Psoas muscle (tissue), 8 donors: Measurements from ENCODE around the gene KRT86. TPM values are rescaled to one million over a fixed set of nuclear protein-coding genes. Genes with fewer than 3 reads are reported as not detected.

Source experiments
- ATAC-seq, 4 donors: fragments of 200-7000 bp; cut with Tn5 transposase; one replicate each; pipeline ENCODE4 v1.9.1; 2020; ENCODE audit warnings: moderate library complexity in 3 of 4, mild to moderate bottlenecking in 2 of 4
- DNase-seq, 2 donors: peaks; one replicate each; pipeline ENCODE4 v3.0.0-alpha.2; 2020
- H3K27ac ChIP-seq: fragments of 200-600 bp; one replicate; pipeline ENCODE4 v1.8.0; 2022
- H3K27me3 ChIP-seq, 3 donors: fragments of 200-600 bp in 1 of 3; one replicate each; pipeline versions ENCODE4 v1.6.1 to v1.8.0; 2013 to 2022; ENCODE audit warnings: low read length in 2 of 3, mild to moderate bottlenecking in 2 of 3, moderate library complexity in 1 of 3; ENCODE audit not compliant: insufficient read depth in 3 of 3
- H3K36me3 ChIP-seq, 2 donors: fragments of 200-600 bp in 1 of 2; one replicate each; pipeline versions ENCODE4 v1.6.1 to v1.8.0; 2013 to 2022; ENCODE audit warnings: low read depth in 1 of 2, mild to moderate bottlenecking in 1 of 2, moderate library complexity in 1 of 2; ENCODE audit not compliant: insufficient read depth in 1 of 2
- H3K4me1 ChIP-seq: fragments of 200-600 bp; one replicate; pipeline ENCODE4 v1.8.0; 2022
- H3K4me3 ChIP-seq: fragments of 200-600 bp; one replicate; pipeline ENCODE4 v1.8.0; 2022; ENCODE audit warnings: mild to moderate bottlenecking
- H3K9me3 ChIP-seq: fragments of 200-600 bp; one replicate; pipeline ENCODE4 v1.8.0; 2022
- CTCF ChIP-seq: fragments of 200-600 bp; IDR thresholded peaks from one replicate; pipeline ENCODE4 v1.8.0; 2022; ENCODE audit warnings: antibody characterized with exemption
- WGBS, 3 donors: extraction: QIAGEN DNeasy Blood & Tissue Kit; methylation state at CpG; one replicate each; pipeline versions ENCODE4 v1.1.6 to v1.1.7; 2013; 5-methylcytosine and 5-hydroxymethylcytosine counted together
- intact Hi-C, 2 donors: fragments of 100-400 bp; cut with DNase I; formaldehyde crosslinking; loops; one replicate each; pipeline versions ENCODE4 v1.11.0 to v1.14.2; 2022
- polyA plus RNA-seq, 3 donors: library from polyadenylated mRNA; stranded (reverse); fragments of 200-250 nt; gene quantifications; one replicate each; pipeline ENCODE4 v1.2.3, GENCODE V29; 2013
- total RNA-seq, 4 donors: library from RNA; stranded (reverse); fragmentation: NEBNext Ultra II Directional in 2 of 4; extraction: Animal tissue kit (Norgen Biotek cat#: 25700) in 2 of 4; gene quantifications; one replicate each; pipeline versions ENCODE4 v1.2.1 to v1.2.4, GENCODE V29; 2021 to 2023
- donor health status: healthy with polysubstance abuse.
- donor health status: DM: no; HTN: no; CAD: no; lungs with moderate emphysema.
- donor health status: Bipolar disorder and iron deficiency.
- donor health status: healthy.
- donor health status: DM: yes; HTN: yes; CAD: no.
- donor health status: DM: no; HTN: no; CAD: no.
- donor health status: DM: no; HTN: no; CAD: no.
- donor health status: DM: yes; HTN: yes; CAD: no.

The KRT86 gene
- total and polyA plus RNA-seq, 7 donors: 0.01 to 0.77 (median 0.05) TPM; not detected in 4

GRCh38 chr12:52346593-52346992 is 72.1 kb downstream of the KRT86 start:
- H3K27ac ChIP-seq: no peak overlapping the region
- WGBS, 3 donors: 33 to 70% (median 47%) methylated on average over 4 of the region's 4 CpGs
- no peak overlapping the region for H3K4me3 ChIP-seq
- H3K9me3 ChIP-seq: no peaks in the 10 kb centered on the region
- peaks cover 0 to 2% (median 0%) of the 10 kb centered on the region in 3 donors for H3K27me3 ChIP-seq
- intact Hi-C loops: no loop called here
- DNase-seq (no peak), ATAC-seq (no peak)
- no peaks in the 10 kb centered on the region for H3K36me3 ChIP-seq
- no peak for TF ChIP-seq CTCF
- H3K4me1 ChIP-seq: no peaks in the 10 kb centered on the region

DNA sequence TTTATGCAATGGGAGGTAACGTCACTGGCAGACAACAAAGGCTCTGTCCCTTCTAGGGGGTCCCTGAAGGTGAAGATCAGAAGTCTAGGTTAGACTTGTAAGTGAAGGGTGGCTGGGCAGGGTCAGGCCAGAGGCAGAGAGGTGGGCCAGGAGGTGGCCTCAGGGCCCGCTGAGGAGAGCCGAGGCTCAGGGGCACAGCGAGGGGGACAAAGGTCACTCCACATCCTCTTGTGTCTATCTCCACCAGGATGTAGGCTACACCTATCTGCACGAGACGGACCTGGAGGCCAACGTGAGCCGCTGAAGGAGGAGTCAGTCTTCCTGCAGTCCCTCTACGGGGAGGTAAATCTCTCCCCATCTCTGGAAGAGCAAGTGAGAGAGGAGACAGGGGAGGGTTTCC is 72.6 kb downstream of the KRT86 start:
- H3K36me3 ChIP-seq: no peaks in the 10 kb centered on the region
- 83 to 85% (median 84%) methylated on average over 9 of the region's 9 CpGs for WGBS, 3 donors
- H3K9me3 ChIP-seq: no peaks in the 10 kb centered on the region
- no peak for ATAC-seq
- no peak for DNase-seq
- H3K4me3 ChIP-seq: no peak overlapping the region
- no peak overlapping the region for H3K27ac ChIP-seq
- intact Hi-C loops: no loop called here
- H3K4me1 ChIP-seq: no peaks in the 10 kb centered on the region
- no peak for TF ChIP-seq CTCF
- H3K27me3 ChIP-seq: no peaks in the 10 kb centered on the region

DNA sequence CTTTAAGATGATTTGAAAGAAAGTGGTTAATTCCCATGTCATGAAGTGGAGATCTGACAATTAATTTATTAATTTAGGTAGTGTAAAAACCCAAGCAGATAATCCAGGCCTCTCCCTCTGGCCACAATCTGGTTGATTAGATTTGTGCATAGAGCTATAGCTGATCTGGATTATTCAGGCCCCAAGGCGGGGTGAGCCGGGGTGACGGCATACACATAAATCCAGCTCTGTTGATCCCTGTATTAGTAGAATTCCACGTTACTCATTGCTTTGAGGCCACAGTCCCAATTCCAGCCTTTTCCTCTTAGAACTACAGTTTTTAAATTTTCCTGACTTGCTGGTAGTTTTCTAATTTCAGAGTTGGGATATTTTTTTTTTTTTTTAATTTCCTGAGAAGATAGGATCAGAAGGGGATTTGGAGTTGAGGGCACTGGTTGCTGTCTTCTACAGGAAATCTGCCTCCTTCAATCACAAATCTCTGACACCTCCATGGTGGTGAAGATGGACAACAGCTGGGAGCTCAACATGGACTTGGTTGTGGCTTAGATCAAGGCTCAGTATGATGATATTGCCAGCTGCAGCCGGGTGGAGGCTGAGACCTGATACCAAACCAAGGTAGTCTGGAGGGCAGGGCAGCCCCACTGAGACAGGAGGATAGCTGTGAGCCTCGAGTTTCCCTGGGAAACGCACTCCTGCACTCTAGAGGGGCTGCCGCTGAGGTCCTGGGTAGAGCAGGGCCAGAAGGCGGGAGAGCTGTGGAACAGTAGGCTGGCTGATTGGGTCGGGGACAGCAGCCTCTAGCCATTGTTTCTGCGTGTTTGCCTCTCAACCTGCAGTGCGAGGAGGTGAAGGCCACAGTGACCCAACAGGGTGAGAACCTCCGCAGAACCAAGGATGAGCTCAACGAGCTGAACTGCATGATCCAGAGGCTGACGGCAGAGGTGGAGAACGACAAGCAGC is 73.4 kb downstream of the KRT86 start:
- WGBS, 3 donors: 64 to 66% (median 65%) methylated on average over 16 of the region's 16 CpGs
- H3K27ac ChIP-seq: no peak overlapping the region
- ATAC-seq: no peak
- intact Hi-C loops: no loop called here
- no peak overlapping the region for H3K4me3 ChIP-seq
- H3K36me3 ChIP-seq: no peaks in the 10 kb centered on the region
- no peaks in the 10 kb centered on the region for H3K4me1 ChIP-seq
- TF ChIP-seq CTCF: no peak
- DNase-seq: no peak
- H3K9me3 ChIP-seq: no peaks in the 10 kb centered on the region
- H3K27me3 ChIP-seq: peaks cover 0 to 6% (median 0%) of the 10 kb centered on the region in 3 donors

GRCh38 chr12:52349196-52349595 is 74.8 kb downstream of the KRT86 start:
- no peak for TF ChIP-seq CTCF
- DNase-seq: no peak
- no peaks in the 10 kb centered on the region for H3K36me3 ChIP-seq
- no peaks in the 10 kb centered on the region for H3K9me3 ChIP-seq
- intact Hi-C loops: no loop called here
- 62 to 79% (median 66%) methylated on average over 6 of the region's 6 CpGs for WGBS, 3 donors
- H3K27ac ChIP-seq: no peak overlapping the region
- peaks cover 0 to 12% (median 0%) of the 10 kb centered on the region in 3 donors for H3K27me3 ChIP-seq
- no peak for ATAC-seq
- no peaks in the 10 kb centered on the region for H3K4me1 ChIP-seq
- no peak overlapping the region for H3K4me3 ChIP-seq
